OCI-LY1 (cell line): ENCODE data around the gene ST6GALNAC3.

ENCODE experiments used
- H2AFZ ChIP-seq: fragments of 200-600 bp; sonication (generic), shearing (Covaris generic); 2 replicates; pipeline ENCODE4 v1.6.0; 2014; ENCODE audit warnings: antibody characterized with exemption, mild to moderate bottlenecking, low read length
- H3F3A ChIP-seq: fragments of 200-600 bp; sonication (generic), shearing (Covaris generic); 2 replicates; pipeline ENCODE4 v1.6.0; 2014; ENCODE audit warnings: mild to moderate bottlenecking, antibody characterized with exemption, low read length, moderate library complexity; ENCODE audit not compliant: insufficient read depth
- H3K27ac ChIP-seq: fragments of 200-600 bp; sonication (generic); 2 replicates; pipeline ENCODE4 v1.5.1; 2014; ENCODE audit warnings: low read length, mixed run types, mild to moderate bottlenecking, low read depth; ENCODE audit not compliant: poor library complexity, severe bottlenecking
- H3K27me3 ChIP-seq: fragments of 200-600 bp; sonication (generic); 2 replicates; pipeline ENCODE4 v1.6.0; 2014; ENCODE audit warnings: antibody characterized with exemption, mild to moderate bottlenecking, low read length, moderate library complexity; ENCODE audit not compliant: insufficient read depth
- H3K36me3 ChIP-seq: fragments of 200-600 bp; sonication (generic); 2 replicates; pipeline ENCODE4 v1.6.1; 2014; ENCODE audit warnings: mild to moderate bottlenecking, antibody characterized with exemption, low read length, moderate library complexity, mixed read lengths; ENCODE audit not compliant: insufficient read depth
- H3K4me1 ChIP-seq: fragments of 200-600 bp; sonication (generic); 2 replicates; pipeline ENCODE4 v1.5.1; 2014; ENCODE audit warnings: mild to moderate bottlenecking, low read length, moderate library complexity; ENCODE audit not compliant: insufficient read depth, severe bottlenecking
- H3K4me2 ChIP-seq: fragments of 200-600 bp; sonication (generic), shearing (Covaris generic); 2 replicates; pipeline ENCODE4 v1.6.1; 2014; ENCODE audit warnings: low read length
- H3K4me3 ChIP-seq: fragments of 200-600 bp; sonication (generic); 2 replicates; pipeline ENCODE4 v1.5.1; 2014; ENCODE audit warnings: low read length, low read depth, mild to moderate bottlenecking, mixed read lengths; ENCODE audit not compliant: poor library complexity, severe bottlenecking
- H3K79me2 ChIP-seq: fragments of 200-600 bp; shearing (Covaris generic); 2 replicates; pipeline ENCODE4 v1.6.1; 2016; ENCODE audit warnings: mixed run types, low read length, mixed read lengths; ENCODE audit not compliant: insufficient read depth
- H3K9ac ChIP-seq: fragments of 200-600 bp; sonication (generic), shearing (Covaris generic); 2 replicates; pipeline ENCODE4 v1.6.1; 2014; ENCODE audit warnings: mild to moderate bottlenecking, low read length, mixed read lengths
- H3K9me2 ChIP-seq: fragments of 200-600 bp; sonication (generic), shearing (Covaris generic); 2 replicates; pipeline ENCODE4 v1.6.1; 2014; ENCODE audit warnings: low read depth, mild to moderate bottlenecking, low read length, mixed read lengths
- H3K9me3 ChIP-seq: fragments of 200-600 bp; shearing (Covaris generic); 2 replicates; pipeline ENCODE4 v1.6.1; 2014; ENCODE audit warnings: low read length, mixed read lengths
- H4K20me1 ChIP-seq: fragments of 200-600 bp; sonication (generic), shearing (Covaris generic); 2 replicates; pipeline ENCODE4 v1.6.0; 2016; ENCODE audit warnings: mild to moderate bottlenecking, low read length; ENCODE audit not compliant: insufficient read depth
- CTCF ChIP-seq: fragments of 200-600 bp; sonication (generic), shearing (Covaris generic); IDR thresholded peaks from 2 replicates; pipeline ENCODE4 v1.5.1; 2017; ENCODE audit warnings: mild to moderate bottlenecking, antibody characterized with exemption, low read length, moderate library complexity, mixed read lengths
- EZH2 ChIP-seq: fragments of 200-600 bp; sonication (generic), shearing (Covaris generic); IDR thresholded peaks from 2 replicates; pipeline ENCODE4 v1.8.0; 2017; ENCODE audit warnings: borderline replicate concordance, mixed run types, mild to moderate bottlenecking, antibody characterized with exemption, low read length, moderate library complexity, mixed read lengths

ST6GALNAC3 gene

GRCh38 chr1:76086109-76086508 lies 11.6 kb downstream of the ST6GALNAC3 start:
- no peaks in the 10 kb centered on the region for H3K4me1 ChIP-seq
- no peaks in the 10 kb centered on the region for H3K36me3 ChIP-seq
- H4K20me1 ChIP-seq: no peaks in the 10 kb centered on the region
- no peaks in the 10 kb centered on the region for H3K79me2 ChIP-seq
- H3K4me3 ChIP-seq: no peak overlapping the region
- no peaks in the 10 kb centered on the region for H3F3A ChIP-seq
- H3K9me2 ChIP-seq: no peaks in the 10 kb centered on the region
- H3K9me3 ChIP-seq: no peaks in the 10 kb centered on the region
- H2AFZ ChIP-seq: no peak overlapping the region
- H3K27ac ChIP-seq: no peak overlapping the region
- no peaks in the 10 kb centered on the region for H3K27me3 ChIP-seq
- no peak overlapping the region for H3K9ac ChIP-seq
- H3K4me2 ChIP-seq: no peak overlapping the region
- no peak for TF ChIP-seq EZH2
- no peak for TF ChIP-seq CTCF

- H3F3A ChIP-seq: no peaks in the 10 kb centered on the region
- H3K4me3 ChIP-seq: no peak overlapping the region
- no peaks in the 10 kb centered on the region for H3K4me1 ChIP-seq
- no peaks in the 10 kb centered on the region for H3K36me3 ChIP-seq
- H3K4me2 ChIP-seq: no peak overlapping the region
- no peaks in the 10 kb centered on the region for H3K79me2 ChIP-seq
- no peak for TF ChIP-seq CTCF
- no peaks in the 10 kb centered on the region for H3K9me2 ChIP-seq
- no peaks in the 10 kb centered on the region for H3K27me3 ChIP-seq
- no peak overlapping the region for H3K27ac ChIP-seq
- no peak overlapping the region for H2AFZ ChIP-seq
- H3K9ac ChIP-seq: no peak overlapping the region
- no peaks in the 10 kb centered on the region for H3K9me3 ChIP-seq
- no peaks in the 10 kb centered on the region for H4K20me1 ChIP-seq
These were observed 12.1 kb downstream of the ST6GALNAC3 start for GRCh38 chr1:76086597-76086996.

GRCh38 chr1:76090283-76091203 lies 16.0 kb downstream of the ST6GALNAC3 start:
- no peak for TF ChIP-seq EZH2
- no peak for TF ChIP-seq CTCF
- no peaks in the 10 kb centered on the region for H3K9me3 ChIP-seq
- H3K4me2 ChIP-seq: no peak overlapping the region
- no peak overlapping the region for H3K4me3 ChIP-seq
- H4K20me1 ChIP-seq: no peaks in the 10 kb centered on the region
- H3K27me3 ChIP-seq: no peaks in the 10 kb centered on the region
- H3K79me2 ChIP-seq: no peaks in the 10 kb centered on the region
- no peak overlapping the region for H3K27ac ChIP-seq
- H3F3A ChIP-seq: no peaks in the 10 kb centered on the region
- no peaks in the 10 kb centered on the region for H3K36me3 ChIP-seq
- H3K4me1 ChIP-seq: no peaks in the 10 kb centered on the region
- no peaks in the 10 kb centered on the region for H3K9me2 ChIP-seq
- no peak overlapping the region for H2AFZ ChIP-seq
- H3K9ac ChIP-seq: no peak overlapping the region
